Activated T-helper 2 cell treated with anti-CD3 and anti-CD28 coated beads, Interferon-gamma antibody, Interleukin-2, Interleukin-4, amounts not matched to agents 10 μg/mL and 5 μg/mL and 100 μg/mL, durations not matched to agents 14 hours and 24 hours and 36 hours (primary cell): ENCODE results near the gene ADGRF1. TPM values are rescaled to one million over a fixed set of nuclear protein-coding genes. Genes with fewer than 3 reads are reported as not detected.

Experiments used
- DNase-seq: peaks from one replicate; pipeline ENCODE4 v3.0.0; 2021; ENCODE audit warnings: low spot score
- H3K27ac Mint-ChIP-seq: one replicate; pipeline ENCODE4 v1.8.0; 2021; ENCODE audit warnings: mixed read lengths
- H3K27me3 Mint-ChIP-seq: one replicate; pipeline ENCODE4 v1.8.0; 2021; ENCODE audit warnings: low read depth, mixed read lengths
- H3K36me3 Mint-ChIP-seq: one replicate; pipeline ENCODE4 v1.8.0; 2021; ENCODE audit warnings: low read depth, mixed read lengths
- H3K4me1 Mint-ChIP-seq: one replicate; pipeline ENCODE4 v1.8.0; 2021; ENCODE audit warnings: low read depth, mixed read lengths
- H3K4me3 Mint-ChIP-seq: one replicate; pipeline ENCODE4 v1.8.0; 2021; ENCODE audit warnings: low read depth, mild to moderate bottlenecking, moderate library complexity, mixed read lengths
- H3K9me3 Mint-ChIP-seq: one replicate; pipeline ENCODE4 v1.8.0; 2021; ENCODE audit warnings: mixed read lengths
- intact Hi-C: fragments of 100-400 bp; cut with micrococcal nuclease; formaldehyde crosslinking; loops from one replicate; pipeline ENCODE4 v1.15.1; 2023
- total RNA-seq: library from RNA; stranded (reverse); gene quantifications from 2 replicates; pipeline ENCODE4 v1.2.3, GENCODE V29; 2022

ADGRF1 gene
- total RNA-seq, 1 donor from 2014 or later: not detected

GRCh38 chr6:47073125-47074110 lies 31.3 kb upstream of the ADGRF1 start:
- Mint-ChIP-seq H3K27ac (no peak overlapping the region), H3K36me3 (no peaks in the 10 kb centered on the region), H3K27me3 (peaks cover 5% of the 10 kb centered on the region), H3K4me1 (no peaks in the 10 kb centered on the region), H3K4me3 (no peak overlapping the region), H3K9me3 (no peaks in the 10 kb centered on the region)
- intact Hi-C loops: no loop called here
- no peak for DNase-seq

GRCh38 chr6:47072667-47073066 lies 30.5 kb upstream of the ADGRF1 start:
- peaks cover 5% of the 10 kb centered on the region for H3K27me3 Mint-ChIP-seq
- DNase-seq: no peak
- H3K36me3 Mint-ChIP-seq: no peaks in the 10 kb centered on the region
- intact Hi-C loops: no loop called here
- no peaks in the 10 kb centered on the region for H3K9me3 Mint-ChIP-seq
- no peaks in the 10 kb centered on the region for H3K4me1 Mint-ChIP-seq
- H3K27ac Mint-ChIP-seq: no peak overlapping the region
- no peak overlapping the region for H3K4me3 Mint-ChIP-seq

GRCh38 chr6:47071681-47072080 lies 29.5 kb upstream of the ADGRF1 start:
- no peaks in the 10 kb centered on the region for H3K9me3 Mint-ChIP-seq
- H3K4me1 Mint-ChIP-seq: no peaks in the 10 kb centered on the region
- DNase-seq: no peak
- H3K36me3 Mint-ChIP-seq: no peaks in the 10 kb centered on the region
- H3K4me3 Mint-ChIP-seq: no peak overlapping the region
- no peak overlapping the region for H3K27ac Mint-ChIP-seq
- no peaks in the 10 kb centered on the region for H3K27me3 Mint-ChIP-seq
- intact Hi-C loops: no loop called here

GRCh38 chr6:47070461-47070860 lies 28.3 kb upstream of the ADGRF1 start:
- H3K4me1 Mint-ChIP-seq: no peaks in the 10 kb centered on the region
- no peak for DNase-seq
- no peak overlapping the region for H3K27ac Mint-ChIP-seq
- no peaks in the 10 kb centered on the region for H3K27me3 Mint-ChIP-seq
- intact Hi-C loops: no loop called here
- no peaks in the 10 kb centered on the region for H3K9me3 Mint-ChIP-seq
- H3K36me3 Mint-ChIP-seq: no peaks in the 10 kb centered on the region
- H3K4me3 Mint-ChIP-seq: no peak overlapping the region

- no peak for DNase-seq
- Mint-ChIP-seq H3K9me3 (no peaks in the 10 kb centered on the region), H3K4me1 (no peaks in the 10 kb centered on the region), H3K27me3 (no peaks in the 10 kb centered on the region), H3K27ac (no peak overlapping the region), H3K36me3 (no peaks in the 10 kb centered on the region), H3K4me3 (no peak overlapping the region)
- intact Hi-C loops: no loop called here
These were observed 27.0 kb upstream of the ADGRF1 start for GRCh38 chr6:47069156-47069555.

- H3K27ac Mint-ChIP-seq: no peak overlapping the region
- DNase-seq: no peak
- no peaks in the 10 kb centered on the region for H3K36me3 Mint-ChIP-seq
- H3K9me3 Mint-ChIP-seq: no peaks in the 10 kb centered on the region
- no peak overlapping the region for H3K4me3 Mint-ChIP-seq
- intact Hi-C loops: no loop called here
- H3K4me1 Mint-ChIP-seq: no peaks in the 10 kb centered on the region
- no peaks in the 10 kb centered on the region for H3K27me3 Mint-ChIP-seq
These were observed 24.3 kb upstream of the ADGRF1 start for GRCh38 chr6:47066418-47066817.

GRCh38 chr6:47064274-47064673 lies 22.1 kb upstream of the ADGRF1 start:
- H3K4me1 Mint-ChIP-seq: no peaks in the 10 kb centered on the region
- H3K27ac Mint-ChIP-seq: no peak overlapping the region
- intact Hi-C loops: no loop called here
- no peaks in the 10 kb centered on the region for H3K27me3 Mint-ChIP-seq
- DNase-seq: no peak
- H3K4me3 Mint-ChIP-seq: no peak overlapping the region
- H3K36me3 Mint-ChIP-seq: no peaks in the 10 kb centered on the region
- H3K9me3 Mint-ChIP-seq: no peaks in the 10 kb centered on the region

- H3K27me3 Mint-ChIP-seq: no peaks in the 10 kb centered on the region
- no peak overlapping the region for H3K4me3 Mint-ChIP-seq
- no peaks in the 10 kb centered on the region for H3K4me1 Mint-ChIP-seq
- H3K36me3 Mint-ChIP-seq: no peaks in the 10 kb centered on the region
- DNase-seq: no peak
- H3K9me3 Mint-ChIP-seq: no peaks in the 10 kb centered on the region
- H3K27ac Mint-ChIP-seq: no peak overlapping the region
- intact Hi-C loops: no loop called here
These were observed 20.2 kb upstream of the ADGRF1 start for GRCh38 chr6:47062346-47062745.

GRCh38 chr6:47061309-47062300 lies 19.5 kb upstream of the ADGRF1 start:
- Mint-ChIP-seq H3K9me3 (no peaks in the 10 kb centered on the region), H3K27me3 (no peaks in the 10 kb centered on the region), H3K27ac (no peak overlapping the region), H3K4me3 (no peak overlapping the region), H3K4me1 (no peaks in the 10 kb centered on the region), H3K36me3 (no peaks in the 10 kb centered on the region)
- no peak for DNase-seq
- intact Hi-C loops: no loop called here

- Mint-ChIP-seq H3K4me1 (no peaks in the 10 kb centered on the region), H3K9me3 (no peaks in the 10 kb centered on the region), H3K27me3 (no peaks in the 10 kb centered on the region), H3K27ac (no peak overlapping the region), H3K4me3 (no peak overlapping the region), H3K36me3 (no peaks in the 10 kb centered on the region)
- intact Hi-C loops: no loop called here
- no peak for DNase-seq
These were observed 17.2 kb upstream of the ADGRF1 start for GRCh38 chr6:47059216-47059885.

GRCh38 chr6:47057830-47058540 lies 15.9 kb upstream of the ADGRF1 start:
- Mint-ChIP-seq H3K27ac (no peak overlapping the region), H3K4me3 (no peak overlapping the region), H3K36me3 (no peaks in the 10 kb centered on the region), H3K9me3 (no peaks in the 10 kb centered on the region), H3K27me3 (no peaks in the 10 kb centered on the region), H3K4me1 (no peaks in the 10 kb centered on the region)
- no peak for DNase-seq
- intact Hi-C loops: no loop called here

- no peak for DNase-seq
- Mint-ChIP-seq H3K27me3 (no peaks in the 10 kb centered on the region), H3K9me3 (no peaks in the 10 kb centered on the region), H3K36me3 (no peaks in the 10 kb centered on the region), H3K4me3 (no peak overlapping the region), H3K4me1 (no peaks in the 10 kb centered on the region), H3K27ac (no peak overlapping the region)
- intact Hi-C loops: no loop called here
These were observed 14.7 kb upstream of the ADGRF1 start for GRCh38 chr6:47056832-47057231.
